ENCODE results near the gene DENND2A. TPM values are rescaled to one million over a fixed set of nuclear protein-coding genes. Genes with fewer than 3 reads are reported as not detected.

DENND2A gene
- total RNA-seq, 1 donor from 2014 or later, result 39.8 TPM

GRCh38 chr7:140675726-140676125 lies 35.1 kb upstream of the DENND2A start:
- H3K27me3 Mint-ChIP-seq, result no peaks in the 10 kb centered on the region
- peaks cover 20% of the 10 kb centered on the region for H3K36me3 Mint-ChIP-seq (ENCODE audit: insufficient read depth)
- H3K4me1 Mint-ChIP-seq (ENCODE audit: low read depth), result peaks cover 11% of the 10 kb centered on the region
- no peak for TF ChIP-seq CTCF (IDR thresholded peaks at IDR 0.05; ENCODE audit: unreplicated experiment)
- no peak overlapping the region for H3K27ac Mint-ChIP-seq
- no peaks in the 10 kb centered on the region for H3K9me3 Mint-ChIP-seq (ENCODE audit: low read depth)
- H3K4me3 Mint-ChIP-seq (ENCODE audit: low read depth), result peak overlapping the region; percentile 14
- DNase-seq (ENCODE audit: low spot score, unreplicated experiment), result no peak

- DNase-seq (ENCODE audit: low spot score, unreplicated experiment), result no peak
- H3K27ac Mint-ChIP-seq, result no peak overlapping the region
- TF ChIP-seq CTCF (IDR thresholded peaks at IDR 0.05; ENCODE audit: unreplicated experiment), result peak; percentile 47
- H3K27me3 Mint-ChIP-seq, result no peaks in the 10 kb centered on the region
- peak overlapping the region; percentile 79 for H3K4me3 Mint-ChIP-seq (ENCODE audit: low read depth)
- peaks cover 11% of the 10 kb centered on the region for H3K4me1 Mint-ChIP-seq (ENCODE audit: low read depth)
- peaks cover 18% of the 10 kb centered on the region for H3K36me3 Mint-ChIP-seq (ENCODE audit: insufficient read depth)
- no peaks in the 10 kb centered on the region for H3K9me3 Mint-ChIP-seq (ENCODE audit: low read depth)
These were observed 34.5 kb upstream of the DENND2A start for GRCh38 chr7:140674899-140675701.

- H3K9me3 Mint-ChIP-seq (ENCODE audit: low read depth), result no peaks in the 10 kb centered on the region
- H3K4me1 Mint-ChIP-seq (ENCODE audit: low read depth), result peaks cover 11% of the 10 kb centered on the region
- peaks cover 15% of the 10 kb centered on the region for H3K36me3 Mint-ChIP-seq (ENCODE audit: insufficient read depth)
- TF ChIP-seq CTCF (IDR thresholded peaks at IDR 0.05; ENCODE audit: unreplicated experiment), result no peak
- H3K27me3 Mint-ChIP-seq, result no peaks in the 10 kb centered on the region
- no peak for DNase-seq (ENCODE audit: low spot score, unreplicated experiment)
- peak overlapping the region; percentile 79 for H3K4me3 Mint-ChIP-seq (ENCODE audit: low read depth)
- H3K27ac Mint-ChIP-seq, result no peak overlapping the region
These were observed 33.8 kb upstream of the DENND2A start for GRCh38 chr7:140674356-140674800.

GRCh38 chr7:140673774-140674155 lies 33.2 kb upstream of the DENND2A start:
- Mint-ChIP-seq H3K36me3 (ENCODE audit: insufficient read depth) (peaks cover 12% of the 10 kb centered on the region), H3K27ac (peak overlapping the region; percentile 80), H3K4me1 (ENCODE audit: low read depth) (peaks cover 11% of the 10 kb centered on the region), H3K4me3 (ENCODE audit: low read depth) (peak overlapping the region; percentile 79), H3K9me3 (ENCODE audit: low read depth) (no peaks in the 10 kb centered on the region), H3K27me3 (no peaks in the 10 kb centered on the region)
- no peak for DNase-seq (ENCODE audit: low spot score, unreplicated experiment)
- no peak for TF ChIP-seq CTCF (IDR thresholded peaks at IDR 0.05; ENCODE audit: unreplicated experiment)

GRCh38 chr7:140673063-140673773 lies 32.6 kb upstream of the DENND2A start:
- Mint-ChIP-seq H3K27me3 (no peaks in the 10 kb centered on the region), H3K27ac (peak overlapping the region; percentile 80), H3K9me3 (ENCODE audit: low read depth) (no peaks in the 10 kb centered on the region), H3K4me1 (ENCODE audit: low read depth) (peaks cover 11% of the 10 kb centered on the region), H3K4me3 (ENCODE audit: low read depth) (peak overlapping the region; percentile 79), H3K36me3 (ENCODE audit: insufficient read depth) (peaks cover 10% of the 10 kb centered on the region)
- TF ChIP-seq CTCF (IDR thresholded peaks at IDR 0.05; ENCODE audit: unreplicated experiment), result no peak
- peak; percentile 38 for DNase-seq (ENCODE audit: low spot score, unreplicated experiment)

Measured in progenitor cell of endocrine pancreas (in vitro differentiated cells).